GM12878 (cell line): ENCODE results near the gene CAPN10. TPM values are rescaled to one million over a fixed set of nuclear protein-coding genes. Genes with fewer than 3 reads are reported as not detected.

Experiments
- CEBPB ChIP-seq, 2 experiments: fragments of 150-350 bp in 1 of 2; IDR thresholded peaks; 2 replicates each; pipeline ENCODE4 v1.6.1; 2012 to 2014; ENCODE audit warnings: low read depth in 2 of 2, low read length in 2 of 2, borderline replicate concordance in 1 of 2, inconsistent platforms in 1 of 2
- CHD2 ChIP-seq: IDR thresholded peaks from 2 replicates; pipeline ENCODE4 v1.6.1; 2011; ENCODE audit warnings: low read depth, low read length, improper control_type of control experiment, borderline replicate concordance
- CREM ChIP-seq: IDR thresholded peaks from 2 replicates; pipeline ENCODE4 v1.6.1; 2014; ENCODE audit warnings: antibody characterized with exemption, low read depth
- ETV6 ChIP-seq, 2 experiments: fragments of 450-650 bp in 1 of 2; IDR thresholded peaks in 1 of 2; conservative IDR thresholded peaks in 1 of 2; 2 replicates each; pipeline ENCODE4 v1.6.1; 2014; ENCODE audit warnings: antibody characterized with exemption in 1 of 2, borderline replicate concordance in 1 of 2, low read depth in 1 of 2, mild to moderate bottlenecking in 1 of 2, moderate library complexity in 1 of 2
- IRF4 ChIP-seq: IDR thresholded peaks from 2 replicates; pipeline ENCODE4 v1.6.1; 2011; ENCODE audit warnings: low read depth, low read length
- KLF5 ChIP-seq: fragments of 450-650 bp; IDR thresholded peaks from 2 replicates; pipeline ENCODE4 v1.6.1; 2014; ENCODE audit warnings: mild to moderate bottlenecking; ENCODE audit not compliant: partially characterized antibody
- NR2F1 ChIP-seq: fragments of 450-650 bp; conservative IDR thresholded peaks from 2 replicates; pipeline ENCODE4 v1.6.1; 2017; ENCODE audit warnings: mild to moderate bottlenecking
- SIN3A ChIP-seq: IDR thresholded peaks from 2 replicates; pipeline ENCODE4 v1.6.1; 2012; ENCODE audit warnings: low read depth, low read length, improper control_type of control experiment
- SMARCA5 ChIP-seq: fragments of 450-650 bp; IDR thresholded peaks from 2 replicates; pipeline ENCODE4 v1.6.1; 2017; ENCODE audit warnings: mild to moderate bottlenecking
- TARDBP ChIP-seq: IDR thresholded peaks from 2 replicates; pipeline ENCODE4 v1.6.1; 2016; ENCODE audit warnings: borderline replicate concordance
- TBL1XR1 ChIP-seq: IDR thresholded peaks from 2 replicates; pipeline ENCODE4 v1.6.1; 2012; ENCODE audit warnings: low read depth, low read length, improper control_type of control experiment
- TCF3 ChIP-seq: IDR thresholded peaks from 2 replicates; pipeline ENCODE4 v1.6.1; 2012; ENCODE audit warnings: low read depth, mild to moderate bottlenecking, low read length, borderline replicate concordance; ENCODE audit not compliant: insufficient read depth
- YY1 ChIP-seq: IDR thresholded peaks from 2 replicates; pipeline ENCODE4 v1.6.1; 2011; ENCODE audit warnings: low read depth, mild to moderate bottlenecking, low read length
- polyA plus RNA-seq, 11 experiments: library from polyadenylated mRNA; depleted of rRNA in 4 of 11; unstranded in 6 of 11; stranded (reverse) in 5 of 11; fragments of >200 nt; fragmentation: Nextera tagmentation in 4 of 11; fragmentation: Illumina TruSeq in 1 of 11; extraction: Ambion mirVana in 4 of 11; extraction: Trizol in 1 of 11; gene quantifications; 1 replicate in 1 of 11; 2 replicates in 10 of 11; pipeline versions ENCODE4 v1.2.1 to v1.2.3, GENCODE V29; 2011 to 2016; ENCODE audit warnings: inconsistent platforms in 2 of 11, missing spikeins in 2 of 11, low read depth in 1 of 11
- total RNA-seq, 4 experiments: library from RNA; depleted of rRNA in 3 of 4; stranded (reverse); fragments of >200 nt in 3 of 4; fragmentation: Illumina TruSeq in 1 of 4; extraction: Trizol in 1 of 4; gene quantifications; 2 replicates each; pipeline versions ENCODE4 v1.2.1 to v1.2.3, GENCODE V29; 2013 to 2021
- TF ChIP-seq, protein P1 (sequence below): fragments of 450-650 bp; IDR thresholded peaks from 2 replicates; pipeline ENCODE4 v1.6.1; 2018; ENCODE audit warnings: mild to moderate bottlenecking, low read depth, moderate library complexity; ENCODE audit not compliant: partially characterized antibody
- TF ChIP-seq, protein P2 (sequence below): fragments of 150-350 bp; IDR thresholded peaks from 2 replicates; pipeline ENCODE4 v1.6.1; 2016; ENCODE audit warnings: low read depth, low read length
- TF ChIP-seq, protein P3 (sequence below): IDR thresholded peaks from 2 replicates; pipeline ENCODE4 v1.6.1; 2012; ENCODE audit warnings: low read depth, low read length, improper control_type of control experiment
- TF ChIP-seq, protein P4 (sequence below), 3 experiments: IDR thresholded peaks in 2 of 3; conservative IDR thresholded peaks in 1 of 3; 2 replicates each; pipeline ENCODE4 v1.5.1; 2011; ENCODE audit warnings: low read depth in 3 of 3, low read length in 3 of 3, mild to moderate bottlenecking in 3 of 3, control low read depth in 2 of 3, moderate library complexity in 2 of 3, inconsistent platforms in 1 of 3, mixed read lengths in 1 of 3; ENCODE audit not compliant: control insufficient read depth in 2 of 3, insufficient read depth in 1 of 3; ENCODE audit errors: extremely low read depth in 1 of 3
- TF ChIP-seq, protein P5 (sequence below): IDR thresholded peaks from 2 replicates; pipeline ENCODE4 v1.6.1; 2011; ENCODE audit warnings: mild to moderate bottlenecking, low read depth, low read length, moderate library complexity; ENCODE audit not compliant: insufficient replicate concordance

CAPN10 gene
- total and polyA plus RNA-seq, 10 of the 15 experiments (the other 5 are each of a cell fraction or from before 2014, with no cell fraction given): 0.37 to 40.6 (median 17.5) TPM

DNA sequence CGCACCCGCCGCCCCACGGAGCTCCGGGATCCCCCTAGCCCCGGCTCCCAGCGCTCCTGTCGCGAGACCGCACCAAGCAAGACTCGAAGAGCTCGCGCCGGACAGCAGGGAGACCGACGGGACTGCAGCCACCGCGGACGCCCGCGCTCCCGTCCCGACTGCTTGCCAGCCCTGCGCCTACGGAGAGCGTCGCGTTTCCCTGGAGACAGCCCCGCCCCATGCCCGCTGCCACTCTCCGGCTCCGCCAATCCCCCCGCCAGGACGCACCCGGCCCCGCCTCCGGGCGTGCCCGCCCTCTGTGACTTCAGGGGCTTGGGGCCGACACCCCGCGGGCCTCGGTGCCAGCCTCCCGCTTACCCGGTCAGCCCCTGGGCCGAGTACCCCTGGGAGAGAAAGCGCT, 28.7 kb upstream of the CAPN10 start, which contains the start of gene ANKMY1 (continued):
- no peak for TF ChIP-seq CEBPB (IDR thresholded peaks at IDR 0.05; ENCODE audit: borderline replicate concordance in 1 of 2, low read depth in 2 of 2, low read length in 2 of 2)
- TF ChIP-seq TCF3: no peak
- no peak for TF ChIP-seq CREM
- TF ChIP-seq, protein P1, sequence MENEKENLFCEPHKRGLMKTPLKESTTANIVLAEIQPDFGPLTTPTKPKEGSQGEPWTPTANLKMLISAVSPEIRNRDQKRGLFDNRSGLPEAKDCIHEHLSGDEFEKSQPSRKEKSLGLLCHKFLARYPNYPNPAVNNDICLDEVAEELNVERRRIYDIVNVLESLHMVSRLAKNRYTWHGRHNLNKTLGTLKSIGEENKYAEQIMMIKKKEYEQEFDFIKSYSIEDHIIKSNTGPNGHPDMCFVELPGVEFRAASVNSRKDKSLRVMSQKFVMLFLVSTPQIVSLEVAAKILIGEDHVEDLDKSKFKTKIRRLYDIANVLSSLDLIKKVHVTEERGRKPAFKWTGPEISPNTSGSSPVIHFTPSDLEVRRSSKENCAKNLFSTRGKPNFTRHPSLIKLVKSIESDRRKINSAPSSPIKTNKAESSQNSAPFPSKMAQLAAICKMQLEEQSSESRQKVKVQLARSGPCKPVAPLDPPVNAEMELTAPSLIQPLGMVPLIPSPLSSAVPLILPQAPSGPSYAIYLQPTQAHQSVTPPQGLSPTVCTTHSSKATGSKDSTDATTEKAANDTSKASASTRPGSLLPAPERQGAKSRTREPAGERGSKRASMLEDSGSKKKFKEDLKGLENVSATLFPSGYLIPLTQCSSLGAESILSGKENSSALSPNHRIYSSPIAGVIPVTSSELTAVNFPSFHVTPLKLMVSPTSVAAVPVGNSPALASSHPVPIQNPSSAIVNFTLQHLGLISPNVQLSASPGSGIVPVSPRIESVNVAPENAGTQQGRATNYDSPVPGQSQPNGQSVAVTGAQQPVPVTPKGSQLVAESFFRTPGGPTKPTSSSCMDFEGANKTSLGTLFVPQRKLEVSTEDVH: no peak
- no peak for TF ChIP-seq YY1
- TF ChIP-seq, protein P2, sequence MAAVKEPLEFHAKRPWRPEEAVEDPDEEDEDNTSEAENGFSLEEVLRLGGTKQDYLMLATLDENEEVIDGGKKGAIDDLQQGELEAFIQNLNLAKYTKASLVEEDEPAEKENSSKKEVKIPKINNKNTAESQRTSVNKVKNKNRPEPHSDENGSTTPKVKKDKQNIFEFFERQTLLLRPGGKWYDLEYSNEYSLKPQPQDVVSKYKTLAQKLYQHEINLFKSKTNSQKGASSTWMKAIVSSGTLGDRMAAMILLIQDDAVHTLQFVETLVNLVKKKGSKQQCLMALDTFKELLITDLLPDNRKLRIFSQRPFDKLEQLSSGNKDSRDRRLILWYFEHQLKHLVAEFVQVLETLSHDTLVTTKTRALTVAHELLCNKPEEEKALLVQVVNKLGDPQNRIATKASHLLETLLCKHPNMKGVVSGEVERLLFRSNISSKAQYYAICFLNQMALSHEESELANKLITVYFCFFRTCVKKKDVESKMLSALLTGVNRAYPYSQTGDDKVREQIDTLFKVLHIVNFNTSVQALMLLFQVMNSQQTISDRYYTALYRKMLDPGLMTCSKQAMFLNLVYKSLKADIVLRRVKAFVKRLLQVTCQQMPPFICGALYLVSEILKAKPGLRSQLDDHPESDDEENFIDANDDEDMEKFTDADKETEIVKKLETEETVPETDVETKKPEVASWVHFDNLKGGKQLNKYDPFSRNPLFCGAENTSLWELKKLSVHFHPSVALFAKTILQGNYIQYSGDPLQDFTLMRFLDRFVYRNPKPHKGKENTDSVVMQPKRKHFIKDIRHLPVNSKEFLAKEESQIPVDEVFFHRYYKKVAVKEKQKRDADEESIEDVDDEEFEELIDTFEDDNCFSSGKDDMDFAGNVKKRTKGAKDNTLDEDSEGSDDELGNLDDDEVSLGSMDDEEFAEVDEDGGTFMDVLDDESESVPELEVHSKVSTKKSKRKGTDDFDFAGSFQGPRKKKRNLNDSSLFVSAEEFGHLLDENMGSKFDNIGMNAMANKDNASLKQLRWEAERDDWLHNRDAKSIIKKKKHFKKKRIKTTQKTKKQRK: no peak
- no peak for TF ChIP-seq ETV6 (conservative IDR thresholded peaks at IDR 0.05 in 1 of 2, IDR thresholded peaks at IDR 0.05 in 1 of 2; ENCODE audit: borderline replicate concordance in 1 of 2, low read depth in 1 of 2)
- TF ChIP-seq TBL1XR1: no peak
- TF ChIP-seq TARDBP: no peak
- no peak for TF ChIP-seq IRF4
- TF ChIP-seq, protein P3, sequence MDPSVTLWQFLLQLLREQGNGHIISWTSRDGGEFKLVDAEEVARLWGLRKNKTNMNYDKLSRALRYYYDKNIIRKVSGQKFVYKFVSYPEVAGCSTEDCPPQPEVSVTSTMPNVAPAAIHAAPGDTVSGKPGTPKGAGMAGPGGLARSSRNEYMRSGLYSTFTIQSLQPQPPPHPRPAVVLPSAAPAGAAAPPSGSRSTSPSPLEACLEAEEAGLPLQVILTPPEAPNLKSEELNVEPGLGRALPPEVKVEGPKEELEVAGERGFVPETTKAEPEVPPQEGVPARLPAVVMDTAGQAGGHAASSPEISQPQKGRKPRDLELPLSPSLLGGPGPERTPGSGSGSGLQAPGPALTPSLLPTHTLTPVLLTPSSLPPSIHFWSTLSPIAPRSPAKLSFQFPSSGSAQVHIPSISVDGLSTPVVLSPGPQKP: no peak
- TF ChIP-seq NR2F1: no peak
- peak; percentile 89 for TF ChIP-seq SIN3A
- TF ChIP-seq SMARCA5: no peak
- TF ChIP-seq, protein P4, sequence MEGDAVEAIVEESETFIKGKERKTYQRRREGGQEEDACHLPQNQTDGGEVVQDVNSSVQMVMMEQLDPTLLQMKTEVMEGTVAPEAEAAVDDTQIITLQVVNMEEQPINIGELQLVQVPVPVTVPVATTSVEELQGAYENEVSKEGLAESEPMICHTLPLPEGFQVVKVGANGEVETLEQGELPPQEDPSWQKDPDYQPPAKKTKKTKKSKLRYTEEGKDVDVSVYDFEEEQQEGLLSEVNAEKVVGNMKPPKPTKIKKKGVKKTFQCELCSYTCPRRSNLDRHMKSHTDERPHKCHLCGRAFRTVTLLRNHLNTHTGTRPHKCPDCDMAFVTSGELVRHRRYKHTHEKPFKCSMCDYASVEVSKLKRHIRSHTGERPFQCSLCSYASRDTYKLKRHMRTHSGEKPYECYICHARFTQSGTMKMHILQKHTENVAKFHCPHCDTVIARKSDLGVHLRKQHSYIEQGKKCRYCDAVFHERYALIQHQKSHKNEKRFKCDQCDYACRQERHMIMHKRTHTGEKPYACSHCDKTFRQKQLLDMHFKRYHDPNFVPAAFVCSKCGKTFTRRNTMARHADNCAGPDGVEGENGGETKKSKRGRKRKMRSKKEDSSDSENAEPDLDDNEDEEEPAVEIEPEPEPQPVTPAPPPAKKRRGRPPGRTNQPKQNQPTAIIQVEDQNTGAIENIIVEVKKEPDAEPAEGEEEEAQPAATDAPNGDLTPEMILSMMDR (IDR thresholded peaks at IDR 0.05 in 2 of 3, conservative IDR thresholded peaks at IDR 0.05 in 1 of 3; ENCODE audit: control insufficient read depth in 2 of 3, extremely low read depth in 1 of 3, insufficient read depth in 1 of 3, low read depth in 3 of 3, low read length in 3 of 3): no peak
- TF ChIP-seq CHD2: no peak
- TF ChIP-seq, protein P5, sequence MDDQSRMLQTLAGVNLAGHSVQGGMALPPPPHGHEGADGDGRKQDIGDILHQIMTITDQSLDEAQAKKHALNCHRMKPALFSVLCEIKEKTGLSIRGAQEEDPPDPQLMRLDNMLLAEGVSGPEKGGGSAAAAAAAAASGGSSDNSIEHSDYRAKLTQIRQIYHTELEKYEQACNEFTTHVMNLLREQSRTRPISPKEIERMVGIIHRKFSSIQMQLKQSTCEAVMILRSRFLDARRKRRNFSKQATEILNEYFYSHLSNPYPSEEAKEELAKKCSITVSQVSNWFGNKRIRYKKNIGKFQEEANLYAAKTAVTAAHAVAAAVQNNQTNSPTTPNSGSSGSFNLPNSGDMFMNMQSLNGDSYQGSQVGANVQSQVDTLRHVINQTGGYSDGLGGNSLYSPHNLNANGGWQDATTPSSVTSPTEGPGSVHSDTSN: peak; percentile 92
- TF ChIP-seq KLF5: no peak
